Panc1 (cell line): Measurements from ENCODE around the gene CHST11. TPM values are rescaled to one million over a fixed set of nuclear protein-coding genes. Genes with fewer than 3 reads are reported as not detected.

Source experiments
- ATAC-seq: fragments of 200-7000 bp; cut with Tn5 transposase; 2 replicates; pipeline ENCODE4 v1.9.1; 2020; ENCODE audit warnings: mild to moderate bottlenecking, moderate library complexity
- BruUV-seq: library from RNA; stranded (reverse); fragments of 400-500 nt; replicated peaks from 2 replicates; lab custom pipeline; 2021; lab: Mats Ljungman, UMichigan
- CTCF ChIA-PET: fragments of 300-600 bp; sonication (Branson Sonifier 250); formaldehyde crosslinking; loops from one replicate; lab custom pipeline; 2022; ENCODE audit warnings: antibody characterized with exemption; lab: Charles Lee
- POLR2A ChIA-PET: fragments of 300-600 bp; sonication (Branson Sonifier 250); formaldehyde crosslinking; loops from one replicate; lab custom pipeline; 2022; ENCODE audit warnings: antibody characterized with exemption; lab: Charles Lee
- DNase-seq: peaks from one replicate; pipeline ENCODE4 v3.0.0-alpha.2; 2010; ENCODE audit warnings: low read depth, low spot score
- H3K27ac ChIP-seq: 2 replicates; pipeline ENCODE4 v1.5.1; 2011; ENCODE audit warnings: mild to moderate bottlenecking, low read length, inconsistent platforms
- H3K27me3 ChIP-seq: fragments of 200-500 bp; sonication (Bioruptor generic); 2 replicates; pipeline ENCODE4 v1.6.0; 2014; ENCODE audit warnings: low read length, inconsistent platforms; ENCODE audit not compliant: control insufficient read depth, insufficient read depth
- H3K36me3 ChIP-seq: fragments of 200-500 bp; sonication (Bioruptor generic); 2 replicates; pipeline ENCODE4 v1.5.1; 2014; ENCODE audit warnings: inconsistent platforms, mild to moderate bottlenecking, low read length, moderate library complexity; ENCODE audit not compliant: control insufficient read depth, insufficient read depth
- H3K4me1 ChIP-seq: 2 replicates; pipeline ENCODE4 v1.5.1; 2011; ENCODE audit warnings: inconsistent platforms, mild to moderate bottlenecking, low read length, moderate library complexity; ENCODE audit not compliant: control insufficient read depth, insufficient read depth
- H3K4me3 ChIP-seq, 2 experiments: 2 replicates each; pipeline ENCODE4 v1.5.1; 2011 to 2012; ENCODE audit warnings: low read depth in 2 of 2, low read length in 2 of 2, mild to moderate bottlenecking in 2 of 2, inconsistent platforms in 1 of 2, moderate library complexity in 1 of 2
- H3K9me3 ChIP-seq: fragments of 200-500 bp; sonication (Bioruptor generic); 2 replicates; pipeline ENCODE4 v1.5.1; 2014; ENCODE audit warnings: low read depth, mild to moderate bottlenecking, inconsistent platforms, low read length, moderate library complexity; ENCODE audit not compliant: control insufficient read depth, insufficient read depth
- CTCF ChIP-seq: fragments of 450-650 bp; IDR thresholded peaks from 2 replicates; pipeline ENCODE4 v1.5.1; 2017; ENCODE audit warnings: mild to moderate bottlenecking
- POLR2AphosphoS5 ChIP-seq: IDR thresholded peaks from 2 replicates; pipeline ENCODE4 v1.6.1; 2012; ENCODE audit warnings: mild to moderate bottlenecking, low read depth, low read length, moderate library complexity
- REST ChIP-seq, 2 experiments: IDR thresholded peaks; 2 replicates each; pipeline ENCODE4 v1.6.1; 2011 to 2012; ENCODE audit warnings: low read depth in 2 of 2, control low read depth in 1 of 2, low read length in 1 of 2, mild to moderate bottlenecking in 1 of 2, moderate library complexity in 1 of 2; ENCODE audit not compliant: insufficient read depth in 1 of 2
- SIN3A ChIP-seq: IDR thresholded peaks from 2 replicates; pipeline ENCODE4 v1.6.1; 2012; ENCODE audit warnings: low read depth, mild to moderate bottlenecking, low read length, moderate library complexity, borderline replicate concordance; ENCODE audit not compliant: insufficient read depth
- TCF7L2 ChIP-seq: IDR thresholded peaks from 2 replicates; pipeline ENCODE4 v1.6.1; 2011; ENCODE audit warnings: mild to moderate bottlenecking, low read depth, low read length, inconsistent platforms
- in situ Hi-C: cut with HindIII; loops from 2 replicates; pipeline ENCODE4 v1.10.0; 2016; ENCODE audit warnings: low sequenced_read_pairs, low pct_unique_long_range_greater_than_20kb
- intact Hi-C: fragments of 100-400 bp; cut with micrococcal nuclease; formaldehyde crosslinking; loops from one replicate; pipeline ENCODE4 v1.10.0; 2022; ENCODE audit not compliant: unreplicated experiment
- total RNA-seq: library from RNA; stranded (reverse); gene quantifications from one replicate; pipeline ENCODE4 v1.2.1, GENCODE V29; 2021; ENCODE audit not compliant: unreplicated experiment

CHST11 gene
- total RNA-seq, 1 experiment from 2014 or later = 11.4 TPM

- in situ Hi-C loops (no loop called here), intact Hi-C loops (no loop called here)
- H3K27me3 ChIP-seq = no peaks in the 10 kb centered on the region
- no peaks in the 10 kb centered on the region for H3K9me3 ChIP-seq
- TF ChIP-seq CTCF = no peak
- no peak for TF ChIP-seq POLR2AphosphoS5
- TF ChIP-seq SIN3A = no peak
- TF ChIP-seq REST (IDR thresholded peaks at IDR 0.05; ENCODE audit: insufficient read depth in 1 of 2, low read depth in 2 of 2, low read length in 1 of 2) = no peak
- TF ChIP-seq TCF7L2 = no peak
- DNase-seq = no peak
- no peaks in the 10 kb centered on the region for H3K36me3 ChIP-seq
- H3K4me1 ChIP-seq = no peaks in the 10 kb centered on the region
- ATAC-seq = no peak
- CTCF ChIA-PET = no interaction called here
- no TSS peak for BruUV-seq
- no peak overlapping the region for H3K4me3 ChIP-seq
- no peak overlapping the region for H3K27ac ChIP-seq
- POLR2A ChIA-PET = no interaction called here
Observed at GRCh38 chr12:104596898-104597843, 140.4 kb downstream of the CHST11 start.

GRCh38 chr12:104598342-104599271 lies 141.9 kb downstream of the CHST11 start:
- DNase-seq = no peak
- BruUV-seq = no TSS peak
- intact Hi-C loops = no loop called here
- CTCF ChIA-PET = no interaction called here
- in situ Hi-C loops = no loop called here
- Histone ChIP-seq H3K4me1 (no peaks in the 10 kb centered on the region), H3K27me3 (no peaks in the 10 kb centered on the region), H3K4me3 (no peak overlapping the region), H3K27ac (no peak overlapping the region), H3K36me3 (no peaks in the 10 kb centered on the region), H3K9me3 (no peaks in the 10 kb centered on the region)
- TF ChIP-seq TCF7L2 (no peak), SIN3A (no peak), POLR2AphosphoS5 (no peak), REST (IDR thresholded peaks at IDR 0.05; ENCODE audit: insufficient read depth in 1 of 2, low read depth in 2 of 2, low read length in 1 of 2) (no peak), CTCF (no peak)
- POLR2A ChIA-PET = no interaction called here
- no peak for ATAC-seq
